HG02852 (cell line): ENCODE data around the gene TMEM165.

Source experiments
- ATAC-seq: cut with Tn5 transposase; IDR thresholded peaks from one replicate; pipeline ENCODE4 v1.9.1; 2021; ENCODE audit warnings: mild to moderate bottlenecking, moderate library complexity; ENCODE audit not compliant: unreplicated experiment

The TMEM165 gene

DNA sequence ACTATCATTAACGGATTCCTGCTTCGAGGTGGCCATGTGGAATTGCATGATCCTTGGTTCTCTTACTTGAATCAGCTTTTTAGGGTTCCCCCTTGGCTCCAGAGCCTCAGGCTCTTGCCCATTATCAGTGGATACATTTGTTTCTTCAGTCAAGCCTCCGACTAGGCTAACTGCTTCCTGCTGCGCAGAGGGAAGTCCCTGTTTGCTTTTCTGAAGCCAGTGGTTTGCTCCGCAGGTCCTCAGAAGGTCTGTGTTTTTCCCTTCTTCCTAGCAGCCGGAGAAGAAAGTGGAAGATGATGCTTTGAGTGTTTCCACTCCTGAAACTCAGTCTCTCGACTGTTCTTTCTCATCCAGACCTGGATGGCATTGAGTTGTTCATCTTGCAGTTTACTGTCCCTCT is 29.1 kb upstream of the TMEM165 start:
- no peak for ATAC-seq

DNA sequence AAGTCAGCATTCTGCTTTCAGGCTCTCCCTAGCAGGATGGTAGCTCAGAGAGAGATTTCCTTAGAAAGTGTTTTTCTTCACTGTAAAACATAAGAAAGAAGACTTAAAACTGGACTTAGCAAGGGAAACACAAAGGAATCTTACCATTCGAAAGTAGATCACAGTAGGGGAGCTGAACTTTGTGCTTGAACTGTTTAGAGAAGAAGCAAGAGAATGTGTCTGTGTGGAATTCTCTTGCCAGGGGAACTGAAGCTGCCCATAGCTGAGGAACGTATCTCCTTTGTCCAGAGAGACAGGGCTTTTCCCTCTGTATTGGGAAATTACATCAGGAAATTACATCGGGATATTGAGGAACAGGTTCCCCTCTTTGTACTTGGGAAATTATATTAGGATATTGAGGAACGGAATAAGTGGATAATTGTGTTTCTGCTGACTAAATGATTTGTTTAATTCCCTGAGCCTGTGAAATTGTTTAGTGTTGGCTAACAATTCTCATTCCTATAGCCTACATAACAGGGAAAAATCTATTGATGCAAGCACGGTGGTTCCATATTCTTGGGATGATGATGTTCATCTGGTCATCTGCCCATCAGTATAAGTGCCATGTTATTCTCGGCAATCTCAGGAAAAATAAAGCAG is 28.6 kb upstream of the TMEM165 start:
- ATAC-seq = no peak

DNA sequence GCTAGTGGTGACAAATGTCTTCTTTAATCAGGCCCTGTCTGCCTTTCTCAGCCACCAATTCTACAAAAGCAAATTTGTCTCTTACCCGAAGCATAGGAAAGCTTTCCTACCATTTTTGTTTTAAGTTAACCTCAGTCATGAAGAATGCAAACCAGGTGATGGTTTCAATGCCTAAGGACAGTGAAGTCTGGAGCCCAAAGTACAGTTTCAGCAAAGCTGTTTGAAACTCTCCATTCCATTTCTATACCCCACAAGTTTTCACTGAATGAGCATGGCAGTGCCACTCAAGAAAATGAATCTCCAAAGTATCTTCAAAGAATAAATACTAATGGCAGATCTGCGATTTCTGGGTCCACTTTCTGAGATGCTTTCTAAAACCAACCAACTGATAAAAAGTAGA is 25.8 kb upstream of the TMEM165 start:
- no peak for ATAC-seq

DNA sequence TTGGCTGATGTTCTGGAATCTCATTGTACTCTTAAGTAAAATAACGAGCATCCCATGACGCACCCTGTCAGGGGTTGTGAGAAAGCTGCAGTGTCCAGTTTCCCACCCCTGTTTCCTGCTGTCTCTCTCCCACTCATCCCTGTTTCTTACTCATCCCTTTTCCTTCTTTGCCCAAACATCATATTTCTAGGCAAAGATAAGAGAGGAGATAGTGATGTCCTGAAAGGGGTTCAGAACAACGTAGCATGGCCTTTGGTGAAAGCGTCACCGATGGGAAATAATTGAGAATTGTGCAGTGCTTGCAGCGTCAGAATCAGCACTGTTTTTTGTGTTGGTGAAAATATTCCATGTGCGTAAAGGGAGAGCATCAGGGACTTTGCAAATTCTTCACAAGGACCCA is 23.5 kb upstream of the TMEM165 start:
- ATAC-seq = no peak

DNA sequence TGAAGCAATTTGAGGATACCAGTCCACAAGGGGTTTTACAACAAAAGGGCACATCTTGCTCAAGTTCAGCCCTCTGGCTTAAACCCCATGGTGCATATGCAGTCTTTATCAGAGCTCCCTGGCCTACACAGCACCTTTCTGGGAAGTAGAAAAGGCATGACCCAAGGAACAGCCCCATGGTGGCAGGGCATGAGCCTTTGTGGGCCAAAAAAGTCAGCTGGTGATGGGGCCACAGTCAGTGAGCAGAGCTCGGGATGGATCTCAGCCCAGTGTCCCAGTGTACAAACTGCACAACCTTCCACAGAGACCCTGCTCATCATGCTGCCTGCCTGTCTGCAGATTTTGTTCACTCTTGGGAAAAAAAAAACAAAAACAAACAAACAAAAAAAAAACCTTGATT is 22.3 kb upstream of the TMEM165 start:
- ATAC-seq = no peak

DNA sequence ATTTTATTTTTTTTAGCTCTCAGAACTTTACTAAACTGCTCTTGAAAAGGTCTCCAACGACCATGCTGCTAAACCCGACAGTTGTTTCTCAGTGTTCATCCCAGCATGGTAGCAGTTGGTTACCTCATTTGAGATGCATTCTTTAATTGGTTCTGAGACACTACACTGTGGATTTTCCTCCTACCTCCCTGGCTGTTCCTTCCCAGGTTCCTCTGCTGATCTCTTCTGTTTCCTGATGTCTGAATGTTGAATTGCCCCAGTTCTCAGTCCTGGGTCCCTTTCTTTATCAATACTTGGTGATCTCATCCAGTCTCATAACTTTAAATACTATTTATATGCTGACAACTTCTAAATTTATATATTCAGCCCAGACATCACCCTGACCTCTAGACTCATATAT is 19.1 kb upstream of the TMEM165 start:
- ATAC-seq = no peak

DNA sequence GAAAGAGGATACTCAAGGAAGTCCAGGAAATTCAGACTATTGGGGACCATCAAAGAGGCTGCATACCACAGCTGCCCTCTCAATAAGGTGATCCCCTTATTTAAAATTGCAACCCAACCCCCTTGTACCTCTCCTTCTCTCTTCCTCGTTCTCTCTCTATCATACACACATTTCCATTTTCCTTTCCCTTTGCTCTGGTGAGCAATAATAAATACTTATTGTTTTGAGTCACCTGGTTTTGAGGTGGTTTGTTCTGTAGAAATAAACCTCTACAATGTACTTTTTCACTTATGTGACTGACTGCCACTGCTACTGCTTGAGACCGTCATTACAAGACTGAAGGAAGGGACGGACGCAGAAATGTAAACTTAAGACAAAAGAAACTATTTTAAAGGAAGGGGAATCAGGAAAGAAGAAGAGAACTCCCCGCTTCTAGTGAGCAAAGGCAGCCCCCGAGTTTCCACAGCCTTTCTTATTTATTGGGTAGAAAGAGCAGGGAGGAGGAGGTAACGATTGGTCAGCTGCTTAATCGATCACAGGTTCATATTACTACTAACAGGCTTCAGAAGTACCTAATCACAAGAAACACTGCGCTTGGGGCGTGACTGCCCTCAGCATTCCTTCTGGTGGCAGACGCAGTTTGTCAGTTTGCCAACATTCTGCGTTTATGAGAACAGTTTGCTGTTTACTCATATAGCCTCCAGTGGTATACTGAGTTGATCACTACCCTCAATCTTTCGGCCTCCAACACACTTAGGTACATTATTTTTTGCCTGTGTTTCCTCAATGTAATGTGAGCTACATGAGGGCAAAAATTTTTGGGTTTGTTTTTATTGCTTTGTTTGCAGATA is 16.9 kb upstream of the TMEM165 start:
- no peak for ATAC-seq

DNA sequence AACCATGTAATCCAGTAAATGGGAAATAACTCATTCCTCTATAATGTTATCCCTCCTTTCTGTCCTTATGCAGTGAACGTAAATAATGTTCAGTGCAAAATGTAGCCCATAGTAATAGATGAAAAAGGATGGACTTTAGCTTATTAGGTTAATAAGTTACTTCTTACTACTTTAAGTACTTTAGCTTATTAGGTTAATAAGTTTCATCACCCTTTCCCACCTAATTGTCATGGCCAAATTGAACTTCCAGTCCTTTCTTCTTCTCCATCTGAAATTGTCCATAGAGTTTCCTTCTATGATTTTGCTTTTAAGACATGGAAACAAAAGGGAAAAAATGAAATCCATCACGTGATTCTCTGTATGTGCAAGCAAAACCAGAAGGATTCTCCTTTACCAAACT is 15.2 kb upstream of the TMEM165 start:
- no peak for ATAC-seq

DNA sequence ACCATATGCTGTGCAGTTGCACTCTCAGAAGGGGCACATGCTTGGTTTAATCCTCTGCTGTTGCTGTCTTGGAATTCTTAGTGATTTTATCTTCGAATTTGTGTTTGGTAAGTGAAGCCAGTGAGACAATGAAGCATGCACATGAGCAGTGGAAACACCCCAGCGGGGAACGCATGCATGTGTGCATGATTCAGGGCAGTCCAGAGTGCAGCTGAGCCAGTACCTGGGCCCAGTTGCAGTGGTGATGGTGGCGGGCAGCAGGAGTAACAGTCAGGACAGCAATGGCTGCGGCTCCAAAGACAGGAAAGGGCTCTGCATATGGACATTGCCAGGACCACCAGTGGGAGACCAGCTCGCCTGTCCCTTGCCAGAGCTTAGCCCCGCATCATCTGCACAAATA is 14.3 kb upstream of the TMEM165 start:
- no peak for ATAC-seq

DNA sequence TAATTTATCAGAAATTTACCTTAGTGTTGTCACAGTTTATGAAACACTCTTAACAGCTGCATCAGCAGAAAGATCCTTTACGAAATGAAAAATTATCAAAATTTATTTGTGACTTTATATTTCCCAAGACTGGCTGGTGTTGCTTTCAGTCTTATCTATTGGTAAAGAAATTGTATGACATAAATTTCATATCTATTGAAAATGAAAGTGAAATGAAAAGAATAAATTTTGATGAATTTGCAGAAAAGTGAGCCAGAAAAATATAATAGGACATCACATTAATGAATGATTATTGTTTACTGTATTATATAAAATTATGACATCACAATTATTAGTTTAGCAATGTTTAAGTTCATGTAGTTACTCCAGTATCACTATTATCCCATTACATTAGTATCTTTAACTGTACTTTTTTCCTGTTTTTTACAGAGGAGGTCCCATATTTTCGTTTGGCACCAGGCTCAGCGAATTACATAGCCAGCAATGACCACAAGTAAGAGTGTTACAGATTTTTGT is 13.2 kb upstream of the TMEM165 start:
- no peak for ATAC-seq

DNA sequence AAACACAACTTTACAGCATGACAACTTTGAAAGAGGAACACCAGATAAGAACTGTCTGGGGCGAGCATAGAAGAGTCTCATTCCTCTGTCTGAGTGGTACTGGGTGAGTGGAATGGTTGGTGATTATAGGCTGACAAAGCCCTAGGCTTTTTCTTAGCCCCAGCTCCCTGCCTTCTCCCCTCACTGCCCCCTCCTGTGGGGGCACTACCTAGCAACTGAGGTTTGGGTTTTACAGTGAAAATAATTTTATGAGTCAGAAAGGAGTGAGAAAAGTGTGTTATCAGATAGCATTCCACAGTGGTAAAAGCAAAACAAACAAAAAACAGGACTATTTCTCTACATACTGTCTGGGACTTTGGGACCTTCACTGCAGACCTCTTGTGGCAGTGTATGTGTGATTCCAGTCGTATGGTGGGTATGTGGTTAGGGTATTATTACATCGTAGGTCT is 10.5 kb upstream of the TMEM165 start:
- ATAC-seq = no peak

DNA sequence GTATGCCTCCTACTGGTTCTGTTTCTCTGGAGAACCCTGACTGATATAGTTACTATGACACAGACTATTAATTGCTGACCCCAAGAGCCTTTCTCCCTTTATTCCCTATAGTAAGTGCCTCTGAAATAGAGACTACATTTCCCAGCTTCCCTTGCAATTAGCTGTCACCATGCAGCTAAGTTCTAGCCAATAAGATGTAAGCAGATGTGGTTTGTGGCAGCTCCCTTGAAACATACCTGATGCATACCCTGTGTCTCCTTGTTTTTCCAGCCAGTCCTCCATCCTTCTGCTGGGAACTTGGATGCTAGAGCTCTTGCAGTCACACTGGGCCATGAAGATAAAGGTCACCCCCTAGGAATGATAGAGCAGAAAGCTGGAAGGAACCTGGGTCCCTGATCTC is 9.7 kb upstream of the TMEM165 start:
- peak; percentile 87 for ATAC-seq

DNA sequence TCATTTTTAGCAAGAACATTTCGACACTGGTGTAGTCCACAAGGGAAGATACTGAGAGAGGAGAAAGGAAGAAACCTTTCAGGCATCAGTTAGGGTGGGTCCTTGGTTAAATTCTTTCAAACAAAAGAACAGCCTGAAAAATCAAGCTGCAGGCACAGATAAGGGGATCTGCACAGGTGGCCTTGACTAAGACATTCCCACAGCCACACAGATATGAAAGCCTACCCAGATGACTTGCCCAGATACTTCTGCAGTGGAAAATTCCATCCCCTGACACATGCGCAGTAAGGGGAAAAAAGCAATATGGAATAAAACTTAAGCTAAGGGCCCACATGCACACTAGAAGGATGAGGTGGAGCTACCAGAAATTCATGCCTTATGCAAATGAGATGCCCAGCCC is 8.9 kb upstream of the TMEM165 start:
- ATAC-seq = no peak

DNA sequence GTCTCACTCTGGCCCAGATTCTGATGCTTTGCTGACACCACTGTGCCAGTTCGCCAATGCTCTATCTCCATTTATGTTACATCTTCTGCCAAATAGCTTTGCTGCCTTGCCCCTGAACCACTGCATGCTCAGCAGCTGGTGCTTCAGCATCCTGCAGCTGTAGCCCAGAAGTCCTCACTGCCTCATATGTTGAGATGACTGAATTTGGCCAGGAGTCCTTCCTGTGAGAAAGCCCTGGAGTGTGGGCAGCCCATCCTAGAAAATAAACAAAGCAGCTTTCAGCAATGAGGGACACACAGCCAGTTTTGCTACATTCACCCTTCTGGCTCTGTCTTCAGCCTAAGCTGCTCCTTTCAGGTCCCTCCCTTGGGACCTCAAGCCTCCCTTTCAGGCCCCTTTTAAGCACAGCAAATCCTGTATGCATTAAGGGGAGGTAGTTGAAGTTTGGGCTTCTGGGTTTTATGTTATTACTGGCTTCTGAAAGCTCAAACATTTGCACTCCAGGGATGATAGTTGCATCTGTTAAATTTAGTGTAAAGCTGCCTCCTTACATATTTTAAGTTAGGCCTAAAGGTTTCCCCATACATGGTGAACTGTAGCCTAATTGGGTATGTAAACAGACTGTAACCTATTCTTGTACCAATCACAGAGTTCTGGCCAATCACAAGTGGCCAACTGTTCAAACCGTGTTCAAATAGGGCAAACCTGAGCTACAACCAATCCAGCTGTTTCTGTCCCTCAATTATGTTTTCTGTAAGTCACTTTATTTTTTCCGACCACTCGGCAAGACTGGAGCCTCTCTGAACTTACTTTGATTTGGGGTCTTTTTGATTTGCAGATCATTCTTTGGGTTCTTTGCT is 2.1 kb upstream of the TMEM165 start:
- no peak for ATAC-seq

DNA sequence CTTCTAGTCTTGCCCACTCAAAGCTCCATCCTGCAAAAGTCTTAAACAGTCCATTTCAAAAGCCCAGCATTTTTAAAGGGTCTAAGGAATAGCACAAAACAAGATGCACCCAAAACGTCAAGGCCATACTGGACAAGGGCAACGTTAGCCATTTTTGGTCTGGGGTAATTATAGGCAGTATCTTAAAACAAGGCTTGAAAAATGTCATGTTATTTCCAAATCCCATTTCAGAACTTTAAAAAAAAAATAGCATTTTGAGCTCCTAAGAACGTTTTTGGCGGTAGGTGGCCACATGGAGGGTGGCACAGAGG is 584 bp upstream of the TMEM165 start:
- no peak for ATAC-seq

DNA sequence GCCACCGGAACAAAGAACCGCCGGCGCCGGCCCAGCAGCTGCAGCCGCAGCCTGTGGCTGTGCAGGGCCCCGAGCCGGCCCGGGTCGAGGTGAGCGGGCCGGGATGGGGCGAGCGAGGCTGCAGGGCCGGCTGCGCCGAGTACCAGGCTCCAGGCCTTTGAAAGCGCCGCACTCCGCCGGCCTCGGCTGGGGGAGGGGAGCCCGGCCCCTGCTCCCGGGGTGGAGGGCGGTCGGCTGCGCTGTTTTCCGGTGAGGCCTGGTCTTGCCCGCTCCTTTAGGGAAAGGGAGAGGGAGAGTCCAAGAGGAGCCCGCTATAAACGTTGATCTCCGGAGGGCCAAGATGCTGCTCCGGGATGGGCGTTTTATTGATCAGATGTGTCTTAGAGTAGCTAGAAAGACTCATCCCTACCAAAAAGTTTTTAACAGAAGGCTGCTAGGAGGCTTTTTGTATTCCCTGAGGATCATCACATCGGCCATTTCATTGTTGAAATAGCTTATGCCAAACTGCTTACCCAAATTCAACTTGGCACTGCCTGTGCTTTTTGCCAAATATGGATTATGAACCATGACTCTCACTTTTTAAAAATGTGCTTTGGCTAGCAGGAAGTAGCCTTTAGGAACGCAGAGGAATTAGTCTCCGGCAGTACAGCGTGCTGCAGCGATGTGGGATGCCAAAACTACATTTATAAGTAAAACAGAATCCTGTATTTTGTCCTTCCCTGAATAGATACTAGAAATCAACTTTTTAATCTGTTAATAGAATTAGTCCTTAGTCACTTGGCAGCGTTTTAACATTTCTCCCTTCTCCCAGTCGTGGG is 760 bp downstream of the TMEM165 start:
- peak; percentile 26 for ATAC-seq

DNA sequence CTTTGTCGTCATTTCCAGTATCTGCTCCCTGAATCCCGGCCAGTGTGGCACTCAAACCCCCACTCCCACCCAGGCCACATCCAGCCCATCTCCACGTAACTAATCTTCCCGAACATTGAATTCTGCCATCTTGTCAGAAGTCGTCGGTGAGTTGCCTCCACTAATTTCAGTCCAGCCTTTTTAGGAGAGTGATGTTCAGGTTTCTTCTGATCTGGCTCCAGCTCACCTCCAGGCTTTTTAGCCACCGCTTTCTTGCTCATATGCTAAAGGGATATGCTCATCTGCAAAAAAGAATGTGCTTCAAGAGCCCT is 1.3 kb downstream of the TMEM165 start:
- no peak for ATAC-seq

DNA sequence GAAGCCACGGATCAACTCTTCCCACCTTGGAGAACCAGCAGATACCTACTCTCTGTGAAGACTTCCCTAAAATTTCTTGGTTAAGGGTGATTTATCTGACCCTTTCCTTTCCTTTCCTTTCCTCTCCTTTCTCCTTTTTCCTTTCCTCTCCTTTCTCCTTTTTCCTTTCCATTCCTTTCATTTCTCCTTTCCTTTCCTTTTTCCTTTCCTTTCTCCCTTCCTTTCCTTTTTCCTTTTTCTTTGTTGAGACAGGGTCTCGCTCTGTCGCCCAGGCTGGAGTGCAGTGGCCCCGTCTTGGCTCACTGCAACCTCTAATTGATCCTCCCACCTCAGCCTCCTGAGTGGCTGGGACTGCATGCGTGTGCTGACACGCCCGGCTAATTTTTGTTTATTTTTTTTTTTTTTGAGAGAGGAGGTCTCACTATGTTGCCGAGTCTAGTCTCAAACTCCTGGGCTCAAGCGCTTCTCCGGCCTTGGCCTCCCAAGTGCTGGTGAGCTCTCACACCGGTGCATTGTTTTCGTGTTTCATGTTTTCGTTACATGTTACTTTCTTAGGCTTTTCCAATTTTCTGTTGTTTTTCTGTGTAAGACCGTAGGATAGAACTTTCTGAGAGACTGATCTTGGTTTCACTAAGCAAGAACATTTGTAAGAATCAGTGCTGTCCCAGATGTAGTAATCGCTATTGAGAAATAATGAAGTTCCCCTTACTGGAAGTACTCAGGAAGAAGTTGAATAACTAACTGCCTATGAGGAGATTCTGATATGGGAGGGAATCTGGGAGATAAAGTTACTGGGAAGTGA is 2.0 kb downstream of the TMEM165 start:
- ATAC-seq = no peak

DNA sequence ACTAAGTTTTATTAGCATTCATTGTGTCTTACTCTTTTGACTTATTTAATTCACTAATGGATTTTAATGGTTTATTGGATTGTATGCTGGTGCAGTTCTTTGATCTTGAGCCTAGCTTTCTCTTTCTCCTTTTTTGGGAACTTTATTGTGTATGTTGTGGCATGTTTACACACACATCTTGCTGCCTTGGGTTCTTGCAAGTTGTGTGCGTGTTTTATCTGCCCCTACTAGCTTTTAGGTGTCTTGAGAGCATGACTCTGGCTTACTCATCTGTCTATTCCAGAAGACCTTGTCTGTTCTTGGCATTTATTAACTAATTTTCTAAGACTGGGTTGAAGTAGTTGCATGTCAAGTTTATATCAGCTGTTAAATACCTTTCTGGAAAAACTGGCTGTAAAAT is 2.7 kb downstream of the TMEM165 start:
- no peak for ATAC-seq

DNA sequence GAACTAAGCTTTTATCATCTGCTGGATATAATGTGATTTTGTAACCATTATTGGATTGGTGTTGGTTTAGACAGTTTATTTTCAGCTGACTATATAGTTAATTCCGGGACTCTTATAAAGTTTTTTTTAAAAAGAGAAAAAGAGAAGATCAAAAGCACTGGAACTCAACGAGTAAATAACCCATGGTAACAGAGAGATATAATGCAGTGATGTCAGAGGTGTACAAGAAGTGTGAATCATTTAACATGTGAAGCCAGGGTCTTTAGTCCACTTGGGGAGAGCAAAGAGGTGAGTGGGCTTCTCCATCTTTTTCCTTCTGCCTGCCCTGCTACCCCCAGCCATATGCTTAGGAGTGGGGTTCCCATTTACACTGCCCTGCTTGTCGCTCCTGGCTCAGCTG is 3.2 kb downstream of the TMEM165 start:
- no peak for ATAC-seq
